ENCODE results near the gene PCP4.
"Not testable (repeated sequence)": the region's sequence is repeated elsewhere in the genome, so short reads cannot be mapped to it uniquely, and the experiment has no call there.

PCP4 gene

GRCh38 chr21:39869141-39869818 lies 2.0 kb downstream of the PCP4 start:
- peak; percentile 48 for DNase-seq

GRCh38 chr21:39873687-39874086 lies 6.4 kb downstream of the PCP4 start:
- no peak for DNase-seq

GRCh38 chr21:39874206-39874605 lies 7.0 kb downstream of the PCP4 start:
- no peak for DNase-seq

GRCh38 chr21:39874759-39875158 lies 7.5 kb downstream of the PCP4 start:
- DNase-seq, result no peak

- no peak for DNase-seq
These were observed 14.4 kb downstream of the PCP4 start for GRCh38 chr21:39881661-39882060.

GRCh38 chr21:39882151-39882838 lies 15.1 kb downstream of the PCP4 start:
- no peak for DNase-seq

GRCh38 chr21:39882839-39883195 lies 15.6 kb downstream of the PCP4 start:
- DNase-seq, result no peak

- peak; percentile 98 for DNase-seq
These were observed 18.0 kb downstream of the PCP4 start for GRCh38 chr21:39885119-39885848.

- no peak for DNase-seq
These were observed 21.6 kb downstream of the PCP4 start for GRCh38 chr21:39888848-39889247.

- DNase-seq, result no peak
These were observed 23.9 kb downstream of the PCP4 start for GRCh38 chr21:39891111-39891510.

- not testable (repeated sequence) for DNase-seq
These were observed 24.6 kb downstream of the PCP4 start for GRCh38 chr21:39891863-39892262.

GRCh38 chr21:39900491-39900890 lies 33.3 kb downstream of the PCP4 start:
- DNase-seq, result no peak

GRCh38 chr21:39900911-39901310 lies 33.7 kb downstream of the PCP4 start:
- DNase-seq, result no peak

- no peak for DNase-seq
These were observed 35.7 kb downstream of the PCP4 start for GRCh38 chr21:39902986-39903385.

GRCh38 chr21:39904457-39904856 lies 37.2 kb downstream of the PCP4 start:
- no peak for DNase-seq

- no peak for DNase-seq
These were observed 41.2 kb downstream of the PCP4 start for GRCh38 chr21:39908265-39908923.

- peak; percentile 61 for DNase-seq
These were observed 44.3 kb downstream of the PCP4 start for GRCh38 chr21:39911286-39912199.

GRCh38 chr21:39913706-39914305 lies 46.6 kb downstream of the PCP4 start:
- no peak for DNase-seq

- no peak for DNase-seq
These were observed 48.6 kb downstream of the PCP4 start for GRCh38 chr21:39915881-39916280.

GRCh38 chr21:39918558-39918957 lies 51.3 kb downstream of the PCP4 start:
- DNase-seq, result no peak

GRCh38 chr21:39923476-39923875 lies 56.2 kb downstream of the PCP4 start:
- no peak for DNase-seq
